Endodermal cell (in vitro differentiated cells): Measurements from ENCODE around the gene SFN. TPM values are rescaled to one million over a fixed set of nuclear protein-coding genes. Genes with fewer than 3 reads are reported as not detected.

ENCODE experiments used
- DNase-seq: peaks from one replicate; pipeline ENCODE4 v3.0.0-alpha.2; 2017
- H3K27ac ChIP-seq: 2 replicates; pipeline ENCODE4 v1.5.1; 2013; ENCODE audit warnings: mild to moderate bottlenecking, low read depth, low read length, moderate library complexity
- H3K27me3 ChIP-seq: 2 replicates; pipeline ENCODE4 v1.6.1; 2013; ENCODE audit warnings: mild to moderate bottlenecking, low read length, moderate library complexity; ENCODE audit not compliant: insufficient read depth, control insufficient read depth, poor library complexity, severe bottlenecking
- H3K36me3 ChIP-seq: 2 replicates; pipeline ENCODE4 v1.7.0; 2013; ENCODE audit warnings: mild to moderate bottlenecking, low read length, moderate library complexity; ENCODE audit not compliant: control insufficient read depth, insufficient read depth
- H3K4me1 ChIP-seq: one replicate; pipeline ENCODE4 v1.7.0; 2013; ENCODE audit warnings: low read length; ENCODE audit not compliant: control insufficient read depth, insufficient read depth
- H3K4me3 ChIP-seq: 2 replicates; pipeline ENCODE4 v1.5.1; 2013; ENCODE audit warnings: mild to moderate bottlenecking, low read length, moderate library complexity
- H3K9ac ChIP-seq: 2 replicates; pipeline ENCODE4 v1.6.1; 2013; ENCODE audit warnings: mild to moderate bottlenecking, low read length, moderate library complexity; ENCODE audit not compliant: poor library complexity, severe bottlenecking; ENCODE audit errors: extremely low read depth
- H3K9me3 ChIP-seq: 2 replicates; pipeline ENCODE4 v1.6.1; 2013; ENCODE audit warnings: mild to moderate bottlenecking, low read length, moderate library complexity; ENCODE audit not compliant: control insufficient read depth
- H3K27ac Mint-ChIP-seq: 2 replicates; pipeline ENCODE4 v1.8.0; 2020; ENCODE audit warnings: mixed read lengths
- H3K27me3 Mint-ChIP-seq: 2 replicates; pipeline ENCODE4 v1.8.0; 2021; ENCODE audit warnings: mild to moderate bottlenecking, mixed read lengths; ENCODE audit not compliant: insufficient read depth
- H3K36me3 Mint-ChIP-seq: 2 replicates; pipeline ENCODE4 v1.8.0; 2020; ENCODE audit warnings: low read depth, mixed read lengths
- H3K4me1 Mint-ChIP-seq: 2 replicates; pipeline ENCODE4 v1.8.0; 2020; ENCODE audit warnings: mixed read lengths
- H3K4me3 Mint-ChIP-seq: 2 replicates; pipeline ENCODE4 v1.8.0; 2020; ENCODE audit warnings: mild to moderate bottlenecking, moderate library complexity, mixed read lengths
- H3K9me3 Mint-ChIP-seq: 2 replicates; pipeline ENCODE4 v1.8.0; 2020; ENCODE audit warnings: mild to moderate bottlenecking, mixed read lengths
- WGBS, 2 experiments: methylation state at CpG; one replicate each; pipeline versions ENCODE4 v1.1.5 to v1.1.7; 2013; ENCODE audit warnings: missing lambda C conversion rate in 2 of 2, mixed read lengths in 1 of 2; ENCODE audit not compliant: insufficient coverage in 1 of 2, insufficient read length in 1 of 2; 5-methylcytosine and 5-hydroxymethylcytosine counted together
- total RNA-seq, 2 donors: library from RNA; stranded (reverse); fragmentation: NEBNext Ultra II Directional in 1 of 2; extraction: Animal tissue kit (Norgen Biotek cat#: 25700) in 1 of 2; gene quantifications; 2 replicates in 1 of 2; 3 replicates in 1 of 2; pipeline ENCODE4 v1.2.1, GENCODE V29; 2021
- TF ChIP-seq, protein P1 (sequence below): fragments of 200-600 bp; sonication (generic); conservative IDR thresholded peaks from 2 replicates; pipeline ENCODE4 v1.5.0; 2021; ENCODE audit warnings: antibody characterized with exemption, mild to moderate bottlenecking

Gene SFN
- total RNA-seq, 2 donors from 2014 or later, result 1.5 to 2.6 TPM

- H3K36me3 Mint-ChIP-seq, result no peaks in the 10 kb centered on the region
- no peak overlapping the region for H3K27ac Mint-ChIP-seq
- DNase-seq, result peak; percentile 68
These were observed 1.7 kb upstream of the SFN start for GRCh38 chr1:26861286-26861701.

DNA sequence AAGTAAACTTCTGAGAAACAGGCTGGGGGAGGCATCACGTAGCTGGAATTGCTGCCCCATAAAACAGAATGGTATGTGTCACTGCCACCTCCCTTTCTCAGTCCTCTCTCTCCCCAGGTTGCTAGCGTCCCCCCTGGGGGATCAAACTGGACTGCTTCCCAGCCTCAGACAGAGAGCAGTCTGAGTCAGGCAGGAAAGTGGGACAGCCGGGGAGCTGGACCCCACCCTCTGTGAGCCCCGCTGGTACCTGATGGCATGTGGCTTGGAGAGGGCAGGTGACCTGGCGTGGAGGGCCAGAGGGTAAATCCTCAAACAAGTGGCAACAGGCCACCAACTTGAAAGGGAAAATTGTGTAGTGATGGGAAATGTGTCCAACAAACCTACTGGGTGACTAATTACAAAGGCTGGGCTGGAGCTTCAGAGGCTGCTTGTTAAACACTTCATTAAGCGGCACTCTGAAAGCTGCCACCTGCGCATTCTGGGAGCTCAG lies 1.0 kb upstream of the SFN start:
- Histone ChIP-seq H3K4me3 (no peak overlapping the region), H3K9me3 (no peaks in the 10 kb centered on the region), H3K27me3 (no peaks in the 10 kb centered on the region), H3K36me3 (no peaks in the 10 kb centered on the region), H3K27ac (no peak overlapping the region), H3K9ac (no peak overlapping the region), H3K4me1 (no peaks in the 10 kb centered on the region)
- H3K9me3 Mint-ChIP-seq, result no peaks in the 10 kb centered on the region
- H3K4me3 Mint-ChIP-seq, result no peak overlapping the region
- H3K27ac Mint-ChIP-seq, result peak overlapping the region; percentile 70
- TF ChIP-seq, protein P1, sequence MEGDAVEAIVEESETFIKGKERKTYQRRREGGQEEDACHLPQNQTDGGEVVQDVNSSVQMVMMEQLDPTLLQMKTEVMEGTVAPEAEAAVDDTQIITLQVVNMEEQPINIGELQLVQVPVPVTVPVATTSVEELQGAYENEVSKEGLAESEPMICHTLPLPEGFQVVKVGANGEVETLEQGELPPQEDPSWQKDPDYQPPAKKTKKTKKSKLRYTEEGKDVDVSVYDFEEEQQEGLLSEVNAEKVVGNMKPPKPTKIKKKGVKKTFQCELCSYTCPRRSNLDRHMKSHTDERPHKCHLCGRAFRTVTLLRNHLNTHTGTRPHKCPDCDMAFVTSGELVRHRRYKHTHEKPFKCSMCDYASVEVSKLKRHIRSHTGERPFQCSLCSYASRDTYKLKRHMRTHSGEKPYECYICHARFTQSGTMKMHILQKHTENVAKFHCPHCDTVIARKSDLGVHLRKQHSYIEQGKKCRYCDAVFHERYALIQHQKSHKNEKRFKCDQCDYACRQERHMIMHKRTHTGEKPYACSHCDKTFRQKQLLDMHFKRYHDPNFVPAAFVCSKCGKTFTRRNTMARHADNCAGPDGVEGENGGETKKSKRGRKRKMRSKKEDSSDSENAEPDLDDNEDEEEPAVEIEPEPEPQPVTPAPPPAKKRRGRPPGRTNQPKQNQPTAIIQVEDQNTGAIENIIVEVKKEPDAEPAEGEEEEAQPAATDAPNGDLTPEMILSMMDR, result no peak
- WGBS, 2 experiments, result 91 to 95% methylated on average over 5 to 7 of the region's 7 CpGs
- no peak for DNase-seq
- H3K27me3 Mint-ChIP-seq, result peaks cover 13% of the 10 kb centered on the region
- no peaks in the 10 kb centered on the region for H3K36me3 Mint-ChIP-seq
- peaks cover 9% of the 10 kb centered on the region for H3K4me1 Mint-ChIP-seq

More at GRCh38 chr1:26861286-26861701, 1.7 kb upstream of the SFN start:
- Mint-ChIP-seq H3K9me3 (no peaks in the 10 kb centered on the region), H3K27me3 (peaks cover 13% of the 10 kb centered on the region), H3K4me3 (no peak overlapping the region), H3K4me1 (peaks cover 16% of the 10 kb centered on the region)
- H3K4me3 ChIP-seq, result no peak overlapping the region
- no peaks in the 10 kb centered on the region for H3K4me1 ChIP-seq
- 75 to 85% methylated on average over 4 to 5 of the region's 5 CpGs for WGBS, 2 experiments
- TF ChIP-seq, protein P1, result peak; percentile 68
- no peaks in the 10 kb centered on the region for H3K27me3 ChIP-seq
- H3K36me3 ChIP-seq, result no peaks in the 10 kb centered on the region
- no peaks in the 10 kb centered on the region for H3K9me3 ChIP-seq
- H3K27ac ChIP-seq, result no peak overlapping the region
- H3K9ac ChIP-seq, result no peak overlapping the region

GRCh38 chr1:26863685-26864077 lies 732 bp downstream of the SFN start:
- Mint-ChIP-seq H3K36me3 (no peaks in the 10 kb centered on the region), H3K27ac (no peak overlapping the region), H3K4me3 (peak overlapping the region; percentile 78), H3K4me1 (peaks cover 6% of the 10 kb centered on the region), H3K9me3 (no peaks in the 10 kb centered on the region), H3K27me3 (peaks cover 13% of the 10 kb centered on the region)
- H3K9me3 ChIP-seq, result no peaks in the 10 kb centered on the region
- TF ChIP-seq, protein P1, result no peak
- H3K4me3 ChIP-seq, result no peak overlapping the region
- H3K27me3 ChIP-seq, result no peaks in the 10 kb centered on the region
- H3K36me3 ChIP-seq, result no peaks in the 10 kb centered on the region
- no peak overlapping the region for H3K9ac ChIP-seq
- no peak for DNase-seq
- no peak overlapping the region for H3K27ac ChIP-seq
- no peaks in the 10 kb centered on the region for H3K4me1 ChIP-seq
- 60 to 82% methylated on average over 3 to 17 of the region's 20 CpGs for WGBS, 2 experiments
